HG02798 (cell line): ENCODE results near the gene CGNL1.

ENCODE experiments used
- ATAC-seq: cut with Tn5 transposase; IDR thresholded peaks from one replicate; pipeline ENCODE4 v1.9.1; 2021; ENCODE audit warnings: mild to moderate bottlenecking; ENCODE audit not compliant: unreplicated experiment, poor library complexity

The CGNL1 gene

GRCh38 chr15:57557810-57558209 lies 181.5 kb downstream of the CGNL1 start:
- no peak for ATAC-seq

DNA sequence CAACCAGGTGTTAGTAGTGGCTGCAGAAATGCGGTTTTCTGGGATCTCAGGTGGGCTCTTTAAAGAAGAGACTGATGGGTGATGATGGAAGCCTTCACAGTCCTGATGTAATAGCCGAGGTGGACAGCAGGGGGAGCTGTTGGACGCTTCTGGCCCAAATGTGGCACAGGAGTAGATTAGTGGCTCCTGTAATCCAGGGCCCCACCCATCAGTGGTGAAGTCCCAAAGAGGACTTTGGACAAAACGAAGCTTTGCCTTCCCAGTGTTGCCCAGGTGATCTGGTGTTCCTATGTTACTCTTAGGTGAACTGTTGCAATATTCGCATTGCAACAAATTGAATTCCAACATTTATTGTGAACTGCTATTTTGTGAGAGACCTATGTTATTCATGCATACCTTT lies 183.6 kb downstream of the CGNL1 start:
- no peak for ATAC-seq

DNA sequence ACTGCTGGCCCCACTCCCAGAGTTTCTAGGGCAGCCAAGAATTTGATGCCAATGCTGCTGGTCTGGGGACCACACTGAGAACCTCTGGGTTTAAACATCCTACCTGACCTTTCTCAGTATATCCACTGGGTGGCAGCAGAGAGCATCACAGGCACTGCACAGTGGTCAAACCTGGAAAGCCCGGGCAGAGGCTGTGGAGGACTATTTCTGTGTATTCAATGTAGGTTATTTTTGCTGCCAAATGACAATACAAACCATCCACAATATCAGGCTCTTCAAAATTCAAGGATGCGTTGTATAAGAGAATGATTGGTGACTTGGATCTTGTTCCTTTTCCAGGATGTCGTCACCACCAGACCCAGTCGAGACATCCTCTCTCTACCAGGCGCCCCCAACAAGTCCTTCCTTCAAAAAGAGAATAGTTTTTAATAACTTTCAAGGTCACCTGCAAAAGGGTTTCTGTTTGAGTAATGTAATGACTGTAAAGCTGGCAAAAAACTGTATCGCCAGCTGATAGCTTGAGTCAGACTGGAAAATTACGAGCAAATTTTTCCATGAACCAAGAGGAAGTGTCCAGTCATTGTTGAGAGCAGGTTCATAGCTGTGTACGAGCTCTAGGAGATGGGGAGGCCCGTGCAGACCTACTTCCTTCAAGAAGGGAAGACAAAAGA lies 184.9 kb downstream of the CGNL1 start:
- ATAC-seq, result peak; percentile 92

DNA sequence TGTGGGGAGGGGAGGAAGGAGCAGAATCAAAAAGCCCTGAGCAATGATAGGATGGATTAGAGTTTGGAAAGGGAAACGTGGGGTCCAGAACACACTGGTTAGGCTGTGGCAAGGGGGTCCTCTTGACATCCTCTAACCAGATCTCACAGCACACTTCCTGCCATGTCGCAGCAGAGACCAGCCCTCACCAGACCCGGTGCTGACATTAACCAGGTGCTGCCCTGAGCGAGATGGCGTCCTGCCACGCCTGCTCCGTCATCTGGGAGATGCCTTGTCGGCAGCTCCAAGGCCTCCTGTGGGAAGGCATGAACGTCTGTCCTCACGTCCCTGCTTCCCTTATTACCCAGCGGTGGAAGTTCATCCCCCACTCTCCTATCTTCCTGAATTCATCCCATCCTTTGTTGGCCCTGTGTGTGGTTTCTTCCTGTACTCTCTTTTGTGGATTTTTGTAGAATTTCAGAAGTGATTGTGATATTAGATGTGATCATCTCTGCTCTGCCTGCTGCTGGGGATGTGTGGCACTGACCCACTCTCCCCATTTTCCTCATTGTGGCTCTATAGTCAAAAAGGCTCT lies 186.0 kb downstream of the CGNL1 start:
- ATAC-seq, result no peak

- ATAC-seq, result no peak
Measured at GRCh38 chr15:57563416-57563815, 187.1 kb downstream of the CGNL1 start.

DNA sequence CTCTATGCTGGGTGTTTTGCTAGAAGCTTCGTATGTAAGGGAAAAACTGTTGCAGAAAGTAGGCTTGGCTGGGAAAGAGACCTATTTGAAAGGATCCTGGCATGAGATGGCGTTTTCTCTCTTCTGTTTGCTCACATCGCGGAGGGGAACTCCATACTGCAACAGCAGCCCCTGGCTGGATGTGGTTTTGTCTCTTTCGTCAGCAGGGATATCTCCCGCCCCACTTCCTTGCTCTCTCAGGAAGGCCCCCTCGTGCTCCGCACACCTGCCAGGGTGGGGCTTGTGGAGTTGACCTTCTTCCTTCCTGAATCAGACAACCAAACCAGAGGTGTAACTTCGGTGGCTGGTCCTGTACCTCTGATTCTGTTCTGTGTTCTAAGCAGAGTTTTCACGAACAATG lies 189.0 kb downstream of the CGNL1 start:
- no peak for ATAC-seq

DNA sequence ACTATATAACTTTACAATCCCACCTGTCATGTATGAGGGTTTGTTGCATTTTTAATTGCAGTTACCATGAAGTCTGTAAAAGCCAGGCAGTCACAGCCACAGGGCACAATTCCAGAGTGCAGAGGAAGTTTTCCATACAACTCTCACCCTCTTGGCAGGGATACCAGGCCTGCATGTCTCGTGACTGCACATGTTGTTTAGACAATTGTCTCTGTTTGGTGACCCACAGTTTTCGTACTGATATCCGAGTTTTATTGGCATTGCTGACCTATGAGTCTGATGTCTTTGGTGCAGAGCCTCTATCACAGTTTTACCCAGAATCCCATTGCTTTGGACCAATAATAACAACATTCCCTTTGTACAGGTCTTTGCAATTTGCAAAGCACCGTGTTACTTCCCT lies 190.5 kb downstream of the CGNL1 start:
- ATAC-seq, result no peak

- no peak for ATAC-seq
Measured at GRCh38 chr15:57567891-57568290, 191.6 kb downstream of the CGNL1 start.

DNA sequence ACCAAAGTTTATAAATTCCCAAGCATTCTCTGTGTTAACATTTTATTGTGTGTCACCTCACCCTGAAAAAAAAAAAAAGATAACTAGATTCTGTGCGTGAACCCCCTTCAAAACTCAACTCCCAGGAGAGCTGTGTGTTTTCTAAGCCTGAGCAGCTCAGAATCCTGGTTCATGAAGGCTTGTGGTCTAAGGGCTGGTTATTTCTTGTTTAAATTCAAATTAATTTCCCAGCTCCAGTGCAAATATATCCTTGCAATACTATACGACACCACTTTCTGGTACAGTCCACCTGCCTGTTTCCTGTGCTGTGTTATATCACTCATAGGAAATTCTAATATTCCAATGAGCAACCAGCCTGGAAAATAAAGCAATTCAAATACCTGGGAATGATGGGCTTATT lies 192.0 kb downstream of the CGNL1 start:
- no peak for ATAC-seq

- no peak for ATAC-seq
Measured at GRCh38 chr15:57570340-57570739, 194.0 kb downstream of the CGNL1 start.

DNA sequence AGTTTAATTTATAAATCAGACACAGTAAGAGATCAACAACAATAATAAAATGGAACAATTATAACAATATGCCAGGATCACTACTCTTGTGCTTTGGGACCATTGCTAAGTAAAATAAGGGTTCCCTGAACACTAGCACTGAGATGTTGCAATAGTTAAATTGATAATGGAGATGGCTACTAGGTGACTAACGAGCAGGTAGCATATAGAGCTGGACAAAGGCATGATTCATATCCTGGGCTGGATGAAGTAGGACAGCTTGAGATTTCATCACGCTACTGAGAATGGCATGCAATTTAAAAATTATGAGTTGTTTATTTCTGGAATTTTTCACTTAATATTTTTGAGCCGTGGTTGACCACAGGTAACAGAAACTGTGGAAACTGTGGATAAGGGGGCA lies 194.7 kb downstream of the CGNL1 start:
- no peak for ATAC-seq

GRCh38 chr15:57571725-57572124 lies 195.4 kb downstream of the CGNL1 start:
- no peak for ATAC-seq

DNA sequence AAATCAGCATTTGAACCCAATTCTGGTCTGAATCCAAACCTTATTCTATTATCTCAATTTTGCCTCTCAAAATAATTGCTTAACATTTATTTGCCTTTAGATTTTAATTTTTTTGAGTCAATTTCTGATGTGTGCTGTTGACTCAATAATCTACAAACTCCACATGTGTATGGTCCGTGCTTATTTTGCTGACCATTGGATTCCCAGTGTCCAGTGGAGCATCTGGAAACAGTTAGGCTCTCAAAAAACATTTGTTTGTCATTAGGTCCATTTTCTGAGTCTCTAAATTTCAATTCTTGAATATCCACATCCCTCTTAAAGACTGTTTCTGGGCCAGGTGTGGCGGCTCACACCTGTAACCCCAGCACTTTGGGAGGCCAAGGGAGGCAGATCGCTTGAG lies 196.2 kb downstream of the CGNL1 start:
- ATAC-seq, result no peak

- no peak for ATAC-seq
Measured at GRCh38 chr15:57573151-57573550, 196.8 kb downstream of the CGNL1 start.

DNA sequence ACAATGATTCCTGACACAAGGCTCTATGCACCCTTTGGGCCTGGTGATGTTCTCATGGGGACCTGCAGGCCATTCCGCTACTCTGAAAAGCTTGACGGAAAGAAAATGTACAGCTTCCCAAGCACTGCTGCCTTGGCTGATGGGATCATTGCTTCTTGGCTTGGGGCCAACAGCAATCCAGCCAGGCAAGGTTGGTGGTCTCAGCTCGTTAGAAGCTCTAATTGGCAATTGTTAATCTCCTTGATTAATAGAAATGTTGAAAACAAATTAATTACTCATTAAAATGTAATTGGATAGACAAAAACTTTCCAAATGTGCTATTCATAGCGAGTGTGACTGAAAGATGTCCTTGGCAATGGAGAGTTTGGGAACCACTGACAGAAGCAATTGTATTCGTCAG lies 199.1 kb downstream of the CGNL1 start:
- ATAC-seq, result no peak

DNA sequence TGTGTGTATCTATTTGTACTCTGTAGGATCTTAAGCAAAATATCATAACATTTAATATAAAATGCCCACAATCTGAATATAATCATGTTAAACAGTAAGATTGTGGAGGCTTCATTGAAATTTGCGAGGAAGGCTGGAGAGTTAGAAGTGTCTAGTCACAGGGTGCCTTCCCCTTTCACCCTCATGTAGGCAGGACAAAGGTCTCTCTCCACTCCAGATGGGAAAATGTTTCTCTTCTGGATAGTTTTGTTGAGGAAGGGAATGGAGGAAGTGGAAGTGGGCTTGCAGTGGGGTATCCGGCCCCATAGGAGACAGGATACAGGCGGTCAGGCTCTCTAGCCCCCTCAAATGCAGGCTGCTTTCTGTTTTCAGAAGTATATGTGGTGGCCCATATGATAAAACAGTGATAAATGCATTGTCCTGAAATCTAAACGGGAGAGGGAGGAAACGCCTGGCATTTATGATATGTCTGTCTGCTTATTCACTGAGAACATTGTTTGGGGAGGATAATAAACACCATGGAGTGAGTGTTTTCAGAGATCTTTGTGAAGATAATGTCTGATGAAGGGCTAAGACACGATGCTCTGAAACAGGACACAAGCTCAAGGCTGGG lies 202.1 kb downstream of the CGNL1 start:
- ATAC-seq, result no peak

DNA sequence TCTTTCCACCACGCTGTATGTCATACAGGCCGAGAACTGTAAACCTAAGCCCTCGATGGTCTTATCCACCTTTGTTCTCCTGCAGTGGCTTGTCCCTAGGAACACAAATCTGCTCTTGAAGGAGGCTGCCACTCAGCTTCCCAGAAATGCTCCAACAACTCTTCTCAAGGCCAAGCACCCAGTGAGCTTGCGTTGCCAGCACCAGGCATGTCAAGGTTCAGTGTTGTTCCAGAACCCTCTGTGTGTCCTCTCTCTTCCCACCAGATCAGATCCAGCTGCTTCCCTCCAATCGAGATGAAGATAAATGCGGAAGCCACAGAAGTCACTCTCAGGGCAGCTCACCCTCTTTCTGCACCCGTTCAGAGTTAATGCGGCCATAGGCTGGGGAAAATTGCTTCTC lies 204.1 kb downstream of the CGNL1 start:
- no peak for ATAC-seq

DNA sequence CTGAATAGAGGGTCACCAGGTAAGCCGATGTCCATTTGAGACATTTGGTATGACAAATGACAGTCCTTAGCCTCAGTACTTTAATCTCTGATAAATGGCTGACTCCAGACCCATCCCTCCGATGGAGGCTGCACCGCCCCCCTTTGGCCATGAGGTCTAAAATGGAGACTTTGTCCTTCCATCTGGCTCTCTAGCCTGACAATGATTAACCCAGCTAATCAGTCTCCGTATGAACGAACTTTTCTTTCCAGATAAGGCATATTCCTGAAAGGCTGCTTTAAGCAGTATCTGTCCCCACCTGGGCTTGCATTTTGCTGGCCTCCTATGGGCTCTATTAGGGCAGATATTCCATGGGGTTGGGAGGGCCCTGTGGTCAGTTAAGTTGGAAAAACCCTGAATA lies 204.6 kb downstream of the CGNL1 start:
- no peak for ATAC-seq

DNA sequence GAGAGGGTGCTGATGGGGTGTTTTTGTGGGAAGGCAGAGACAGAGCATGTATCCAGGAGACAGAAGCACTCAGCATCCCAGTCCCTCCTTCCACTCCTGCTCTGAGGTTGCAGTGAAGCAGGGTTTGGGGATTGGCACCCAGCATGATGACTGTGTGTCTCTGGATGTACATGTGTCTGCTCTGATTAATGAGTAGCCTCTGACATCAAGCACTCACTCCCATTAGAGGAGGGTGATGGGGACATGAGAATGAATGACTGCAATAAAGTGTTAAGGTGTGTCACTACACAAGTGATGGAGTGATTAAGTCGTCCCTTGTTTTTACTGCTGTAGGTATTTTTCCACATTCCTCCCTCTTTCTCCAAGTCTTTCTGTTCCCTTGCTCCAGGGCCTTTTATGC lies 205.8 kb downstream of the CGNL1 start:
- no peak for ATAC-seq

GRCh38 chr15:57583282-57583681 lies 207.0 kb downstream of the CGNL1 start:
- ATAC-seq, result no peak

GRCh38 chr15:57583720-57584119 lies 207.4 kb downstream of the CGNL1 start:
- ATAC-seq, result no peak
